ENCODE data around the gene SEMA4B.
"Not testable (repeated sequence)": the region's sequence is repeated elsewhere in the genome, so short reads cannot be mapped to it uniquely, and the experiment has no call there.

SEMA4B gene

GRCh38 chr15:90271459-90272166 is 70.5 kb downstream of the SEMA4B start:
- TF ChIP-seq CTCF (conservative IDR thresholded peaks at IDR 0.05; ENCODE audit: low read length) = no peak
- no peak for DNase-seq (ENCODE audit: low read depth)
- no peak overlapping the region for H3K4me3 ChIP-seq (ENCODE audit: low read length)

GRCh38 chr15:90278467-90278866 is 77.3 kb downstream of the SEMA4B start:
- H3K4me3 ChIP-seq (ENCODE audit: low read length); DNase-seq (ENCODE audit: low read depth): not testable (repeated sequence)

Measured in AG10803 (cell line).